Right ventricle myocardium superior (tissue), 1 donor: ENCODE results near the gene MLST8. TPM values are rescaled to one million over a fixed set of nuclear protein-coding genes. Genes with fewer than 3 reads are reported as not detected.
"Not testable (repeated sequence)": the region's sequence is repeated elsewhere in the genome, so short reads cannot be mapped to it uniquely, and the experiment has no call there.

Source experiments
- ATAC-seq: fragments of 200-7000 bp; cut with Tn5 transposase; one replicate; pipeline ENCODE4 v1.9.1; 2020; ENCODE audit warnings: mild to moderate bottlenecking; ENCODE audit not compliant: poor library complexity
- DNase-seq: peaks from one replicate; pipeline ENCODE4 v3.0.0-alpha.2; 2020
- intact Hi-C: fragments of 100-400 bp; cut with DNase I; formaldehyde crosslinking; loops from one replicate; pipeline ENCODE4 v1.11.2; 2022
- total RNA-seq: library from RNA; stranded (reverse); fragmentation: NEBNext Ultra II Directional; extraction: Animal tissue kit (Norgen Biotek cat#: 25700); gene quantifications from one replicate; pipeline ENCODE4 v1.2.1, GENCODE V29; 2021
- donor health status: DM: no; HTN: yes; CAD: no; lungs with severe emphysema.

MLST8 gene
- total RNA-seq, 1 donor from 2014 or later: 23.2 TPM

DNA sequence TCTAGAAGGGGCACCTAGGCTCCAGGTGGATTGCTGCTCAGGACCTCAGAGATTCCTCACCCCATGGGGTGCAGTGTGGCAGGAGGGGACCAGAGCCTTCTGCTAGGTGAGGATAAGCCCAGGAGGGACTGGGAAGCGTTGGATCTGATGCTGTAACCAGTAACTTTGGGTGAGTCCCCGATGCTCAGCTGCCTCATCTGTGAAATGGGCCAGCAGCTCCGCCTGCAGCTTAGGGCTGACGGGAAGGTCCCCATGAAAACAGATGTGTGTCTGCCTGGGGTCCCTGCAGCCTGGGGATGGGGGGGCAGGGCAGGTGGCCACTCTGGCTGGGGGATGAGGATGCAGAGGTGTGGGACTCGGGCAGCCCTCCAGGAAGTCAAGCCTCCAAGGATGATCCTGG lies 6.2 kb upstream of the MLST8 start:
- ATAC-seq (no peak), DNase-seq (no peak)
- intact Hi-C loops: no loop called here

DNA sequence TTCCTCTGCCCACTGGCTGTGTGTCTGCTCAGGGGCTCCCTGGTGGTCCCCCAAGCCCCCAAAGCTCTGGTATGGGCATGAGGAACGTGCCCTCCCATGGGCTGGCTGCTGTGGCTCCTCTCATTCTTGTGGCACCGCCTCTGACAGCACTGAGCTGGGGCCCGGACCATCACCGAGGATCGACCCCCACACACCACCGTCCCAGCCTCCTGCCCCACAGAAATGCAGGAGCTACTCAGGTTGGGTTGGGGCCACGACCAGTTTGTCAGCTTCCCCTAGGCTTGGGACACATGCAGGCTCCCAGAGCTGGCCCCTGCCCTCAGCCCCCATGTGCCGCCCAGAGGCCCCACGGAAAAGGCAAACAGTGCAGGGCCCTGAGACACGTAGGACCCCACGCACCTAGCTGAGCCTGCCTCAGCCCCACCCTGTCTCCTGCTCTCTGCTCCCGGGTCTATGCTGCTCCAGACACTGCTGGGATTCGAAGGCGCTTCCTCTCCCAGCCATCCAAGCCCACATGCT lies 5.6 kb upstream of the MLST8 start:
- DNase-seq: no peak
- intact Hi-C loops: no loop called here
- no peak for ATAC-seq

GRCh38 chr16:2200313-2200712 lies 4.9 kb upstream of the MLST8 start:
- DNase-seq (no peak), ATAC-seq (no peak)
- intact Hi-C loops: no loop called here

DNA sequence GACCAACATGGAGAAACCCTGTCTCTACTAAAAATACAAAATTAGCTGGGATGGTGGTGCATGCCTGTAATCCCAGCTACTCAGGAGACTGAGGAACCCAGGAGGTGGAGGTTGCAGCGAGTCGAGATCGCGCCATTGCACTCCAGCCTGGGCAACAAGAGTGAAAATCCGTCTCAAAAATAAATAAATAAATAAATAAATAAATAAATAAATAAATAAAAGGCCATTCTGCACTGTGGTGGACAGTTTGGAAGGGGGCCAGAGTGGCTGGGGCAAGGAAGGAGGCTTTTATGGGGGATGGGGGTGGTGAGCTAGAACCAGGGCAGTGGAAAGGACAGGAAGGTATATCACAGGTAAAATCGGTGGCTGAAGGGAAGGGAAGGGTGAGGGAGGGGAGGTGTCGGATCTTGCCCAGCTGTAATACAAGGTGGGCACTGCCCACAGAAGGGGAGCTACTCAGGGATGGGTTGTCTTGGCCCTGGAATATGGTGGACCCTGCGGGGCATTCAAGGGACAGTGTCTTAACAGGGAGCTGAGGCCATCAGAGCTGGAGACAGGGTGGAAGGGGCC lies 2.0 kb upstream of the MLST8 start:
- ATAC-seq, intact Hi-C loops, DNase-seq: not testable (repeated sequence)

GRCh38 chr16:2204416-2205103 lies 694 bp upstream of the MLST8 start:
- ATAC-seq (no peak), DNase-seq (no peak)
- intact Hi-C loops: no loop called here

- DNase-seq (no peak), ATAC-seq (peak; percentile 9)
- intact Hi-C loops: no loop called here
These were observed 686 bp downstream of the MLST8 start for GRCh38 chr16:2205967-2206313.

- no peak for ATAC-seq
- intact Hi-C loops: no loop called here
- DNase-seq: no peak
These were observed 1.1 kb downstream of the MLST8 start for GRCh38 chr16:2206420-2206779.

- DNase-seq (no peak), ATAC-seq (no peak)
- intact Hi-C loops: no loop called here
These were observed 1.7 kb downstream of the MLST8 start for GRCh38 chr16:2206780-2207433.

GRCh38 chr16:2207872-2208271 lies 2.6 kb downstream of the MLST8 start:
- intact Hi-C loops: no loop called here
- DNase-seq: no peak
- no peak for ATAC-seq

DNA sequence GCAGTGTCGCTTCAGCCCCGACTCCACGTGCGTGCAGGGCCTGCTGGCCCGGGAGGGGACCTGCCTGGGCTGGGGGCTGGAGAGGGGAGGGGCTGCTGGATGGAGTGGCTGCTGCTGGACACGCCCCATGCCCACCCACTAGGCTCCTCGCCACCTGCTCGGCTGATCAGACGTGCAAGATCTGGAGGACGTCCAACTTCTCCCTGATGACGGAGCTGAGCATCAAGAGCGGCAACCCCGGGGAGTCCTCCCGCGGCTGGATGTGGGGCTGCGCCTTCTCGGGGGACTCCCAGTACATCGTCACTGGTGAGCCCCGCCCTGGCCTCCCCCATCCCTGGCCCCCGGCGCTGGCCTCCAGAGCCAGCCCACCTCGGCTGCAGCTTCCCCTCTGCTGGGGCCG lies 3.1 kb downstream of the MLST8 start:
- ATAC-seq (no peak), DNase-seq (no peak)
- intact Hi-C loops: no loop called here

DNA sequence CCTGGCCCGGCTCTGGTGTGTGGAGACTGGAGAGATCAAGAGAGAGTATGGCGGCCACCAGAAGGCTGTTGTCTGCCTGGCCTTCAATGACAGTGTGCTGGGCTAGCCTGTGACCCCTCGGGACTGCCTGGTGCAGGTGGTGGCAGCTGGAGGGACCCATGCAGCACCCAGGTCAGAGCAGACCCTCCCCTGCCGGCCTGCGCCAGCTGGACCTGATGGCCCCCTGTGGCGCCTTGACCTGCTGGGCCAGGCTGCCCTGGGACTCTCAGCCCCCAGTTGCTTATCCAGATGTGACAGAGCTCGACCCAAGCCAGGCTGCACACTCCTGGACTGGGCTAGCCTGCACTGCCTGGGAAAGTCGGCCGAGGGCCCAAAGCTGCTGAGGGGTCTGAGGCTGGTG lies 3.5 kb downstream of the MLST8 start:
- intact Hi-C loops: no loop called here
- ATAC-seq: no peak
- no peak for DNase-seq

DNA sequence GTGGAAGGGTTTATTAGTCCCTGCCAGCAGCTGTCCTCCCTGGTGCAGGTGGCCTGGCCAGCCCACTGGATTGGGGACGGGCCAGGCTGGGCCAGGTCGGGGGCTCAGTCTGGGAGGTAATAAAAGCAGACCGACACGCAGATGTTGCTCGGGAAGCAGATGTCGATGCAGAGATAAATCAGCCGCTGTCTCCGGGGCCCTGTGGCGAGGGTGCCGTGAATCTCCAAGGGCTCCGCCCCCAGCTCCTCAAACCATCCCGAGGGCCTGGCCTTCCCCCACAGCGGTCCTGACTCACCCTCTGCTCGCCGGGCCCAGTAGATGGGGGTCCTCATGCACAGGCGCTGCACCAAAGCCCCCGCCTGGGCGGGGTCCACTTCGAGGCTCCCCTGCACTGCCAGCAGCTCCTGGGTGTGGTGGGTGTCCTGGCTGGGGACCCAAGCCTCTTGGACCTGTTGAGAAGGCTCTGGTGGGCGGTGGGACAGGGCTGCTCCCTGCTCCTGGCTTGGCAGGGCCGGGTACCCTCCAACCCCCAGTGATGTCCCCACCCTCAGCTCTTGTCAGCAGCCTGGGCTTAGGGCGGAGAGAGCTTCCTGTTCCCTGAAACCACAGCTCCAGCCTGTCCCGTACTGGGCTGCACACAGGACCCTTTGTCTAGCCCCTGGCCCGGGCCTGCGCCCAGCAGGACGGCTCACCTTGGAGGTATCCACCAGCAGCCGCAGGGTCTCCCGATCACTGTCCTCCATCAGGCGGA lies 4.2 kb downstream of the MLST8 start:
- ATAC-seq (no peak), DNase-seq (no peak)
- intact Hi-C loops: no loop called here

- DNase-seq: no peak
- no peak for ATAC-seq
- intact Hi-C loops: no loop called here
These were observed 4.7 kb downstream of the MLST8 start for GRCh38 chr16:2210009-2210332.

DNA sequence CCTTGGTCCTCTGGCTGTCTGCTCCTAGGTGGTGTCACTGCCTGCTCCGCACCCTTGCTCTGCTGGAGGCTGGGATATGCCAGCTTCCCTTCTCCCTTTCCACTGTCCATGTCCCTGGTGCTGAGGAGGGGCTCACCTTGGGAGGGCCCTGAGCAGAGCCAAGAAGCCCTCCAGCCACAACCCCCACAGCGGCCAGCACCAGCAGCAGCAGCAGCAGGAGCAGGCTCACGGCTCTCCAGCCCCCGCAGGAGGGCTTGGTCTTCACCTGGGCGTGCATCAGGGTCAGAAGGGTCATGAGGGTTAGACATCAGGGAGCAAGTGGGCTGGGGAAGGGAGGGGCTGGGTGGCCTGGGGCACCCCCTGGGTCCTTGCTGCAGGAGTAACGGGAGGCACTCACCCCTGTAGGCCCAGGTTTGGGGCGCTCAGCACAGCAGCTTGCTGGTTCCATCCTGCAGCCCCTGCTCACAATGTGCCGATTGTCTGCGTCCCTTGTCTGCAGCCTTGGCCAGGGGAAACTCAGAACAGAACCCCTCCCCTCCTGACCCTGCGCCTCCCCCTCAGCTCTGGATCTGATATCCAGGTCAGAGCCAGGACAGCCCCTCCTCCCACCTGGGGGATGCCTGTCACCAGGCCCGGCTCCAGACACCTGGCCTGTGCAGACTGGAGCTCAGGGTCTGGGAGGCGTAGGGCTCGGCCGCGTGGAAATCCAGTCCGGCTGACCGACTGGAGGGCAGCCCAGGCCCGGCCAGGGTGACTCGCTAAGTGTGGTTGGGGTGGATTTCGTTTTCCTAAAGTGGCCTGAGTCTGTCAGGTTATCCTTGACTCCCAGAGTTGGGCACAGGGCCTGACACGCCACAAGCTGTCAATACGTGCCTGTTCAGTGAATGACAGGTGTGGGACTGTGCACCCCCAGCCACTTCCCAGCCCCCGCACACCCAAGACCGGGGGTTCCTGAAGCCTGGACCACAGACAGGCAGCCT lies 5.4 kb downstream of the MLST8 start, which contains the start of gene BRICD5:
Gene BRICD5, minus strand, starts transcription at position 478 of the 980 bp plus-strand sequence. Its CDS starts 30 bp downstream, at position 448.
- ATAC-seq: no peak
- intact Hi-C loops: no loop called here
- DNase-seq: no peak

- ATAC-seq: peak; percentile 1
- intact Hi-C loops: no loop called here
- no peak for DNase-seq
These were observed 6.7 kb downstream of the MLST8 start for GRCh38 chr16:2211923-2212347.

DNA sequence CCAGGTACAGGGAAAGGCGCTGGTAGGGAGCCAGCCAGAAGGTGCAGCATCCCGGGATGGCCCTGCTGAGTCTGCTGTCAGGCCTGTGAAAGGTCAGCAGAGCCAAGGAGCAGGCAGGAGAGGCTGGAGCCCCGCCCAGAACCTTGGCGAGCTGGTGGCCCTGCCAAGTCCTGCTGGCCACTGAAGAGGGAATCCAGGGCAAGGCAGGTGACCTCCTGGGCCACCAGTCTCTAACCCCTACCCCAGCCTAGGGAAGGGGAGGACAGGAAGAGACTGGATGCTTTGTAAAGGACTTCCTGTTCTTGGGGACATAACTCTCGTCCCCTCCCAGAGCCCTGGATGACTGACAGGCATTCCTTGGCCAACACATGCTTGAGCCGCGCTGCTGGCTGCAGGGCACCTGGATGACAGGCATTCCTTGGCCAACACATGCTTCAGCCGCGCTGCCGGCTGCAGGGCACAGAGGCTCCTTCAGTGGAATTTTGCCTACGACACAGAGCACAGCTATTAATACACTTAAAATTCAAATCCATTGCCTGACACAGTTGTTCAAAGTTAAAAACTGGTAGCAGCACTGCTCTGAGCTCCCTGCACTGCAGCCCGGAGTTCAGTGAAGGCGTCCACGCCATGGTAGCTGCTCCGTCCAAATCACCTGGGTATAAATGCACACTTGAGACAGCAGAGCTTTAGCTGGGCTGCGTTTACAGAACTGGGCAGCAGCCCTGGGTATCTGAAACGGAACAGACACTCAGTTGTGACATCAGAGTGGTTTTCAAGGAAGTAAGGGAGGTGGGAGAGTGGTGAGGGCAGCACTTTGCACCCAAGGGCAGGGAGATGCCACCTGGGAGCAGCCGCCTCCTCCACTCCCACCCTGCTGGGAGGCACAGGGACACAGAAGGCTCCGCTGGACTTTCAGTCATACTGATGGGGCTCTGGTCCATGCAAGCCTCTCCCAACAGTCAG lies 7.4 kb downstream of the MLST8 start:
- peak; percentile 82 for DNase-seq
- ATAC-seq: peak; percentile 43
- intact Hi-C loops: no loop called here
